WTC11 (cell line): Measurements from ENCODE around the gene ITPR2.

Experiments used
- ATF1 ChIP-seq: sonication (generic); formaldehyde crosslinking; IDR thresholded peaks from 2 replicates; pipeline ENCODE4 v1.8.1; 2023; ENCODE audit warnings: mild to moderate bottlenecking, moderate library complexity, missing genetic modification reagents
- CBFB ChIP-seq: sonication (generic); formaldehyde crosslinking; IDR thresholded peaks from 2 replicates; pipeline ENCODE4 v1.8.1; 2022; ENCODE audit warnings: mild to moderate bottlenecking, low read depth, missing genetic modification reagents
- CTCF ChIP-seq: fragments of 200-600 bp; IDR thresholded peaks from 2 replicates; pipeline ENCODE4 v1.8.0; 2022; ENCODE audit warnings: antibody characterized with exemption
- E2F1 ChIP-seq: sonication (generic); formaldehyde crosslinking; IDR thresholded peaks from 2 replicates; pipeline ENCODE4 v1.8.0; 2022; ENCODE audit warnings: mild to moderate bottlenecking, missing genetic modification reagents
- E2F5 ChIP-seq: sonication (generic); formaldehyde crosslinking; IDR thresholded peaks from 2 replicates; pipeline ENCODE4 v1.8.1; 2022; ENCODE audit warnings: mild to moderate bottlenecking, moderate library complexity, missing genetic modification reagents
- ESRRA ChIP-seq: sonication (generic); formaldehyde crosslinking; IDR thresholded peaks from 2 replicates; pipeline ENCODE4 v1.8.1; 2022; ENCODE audit warnings: mild to moderate bottlenecking, missing genetic modification reagents, borderline replicate concordance
- JUN ChIP-seq: sonication (generic); formaldehyde crosslinking; IDR thresholded peaks from 2 replicates; pipeline ENCODE4 v1.8.0; 2023; ENCODE audit warnings: mild to moderate bottlenecking, missing genetic modification reagents
- PREB ChIP-seq: sonication (generic); formaldehyde crosslinking; IDR thresholded peaks from 2 replicates; pipeline ENCODE4 v1.8.1; 2022; ENCODE audit warnings: mild to moderate bottlenecking, missing genetic modification reagents, moderate library complexity, borderline replicate concordance
- TEAD1 ChIP-seq: sonication (generic); formaldehyde crosslinking; IDR thresholded peaks from 2 replicates; pipeline ENCODE4 v1.8.0; 2022; ENCODE audit warnings: mild to moderate bottlenecking, missing genetic modification reagents
- ZBTB21 ChIP-seq: sonication (generic); formaldehyde crosslinking; IDR thresholded peaks from 2 replicates; pipeline ENCODE4 v1.8.1; 2023; ENCODE audit warnings: mild to moderate bottlenecking, missing genetic modification reagents, borderline replicate concordance
- ZNF396 ChIP-seq: fragments of 250-450 bp; sonication (Bioruptor Pico); IDR thresholded peaks from 2 replicates; pipeline ENCODE4 v1.8.0; 2021; ENCODE audit warnings: mild to moderate bottlenecking, moderate library complexity, borderline replicate concordance
- ZNF425 ChIP-seq: fragments of 250-450 bp; sonication (Bioruptor Pico); conservative IDR thresholded peaks from 2 replicates; pipeline ENCODE4 v1.9.0; 2021; ENCODE audit warnings: mild to moderate bottlenecking

GRCh38 chr12:26346736-26347135 is 486.3 kb downstream of the ITPR2 start:
- TF ChIP-seq CTCF, result no peak
- no peak for TF ChIP-seq JUN (CRISPR knock-in tag)
- TF ChIP-seq ESRRA (CRISPR knock-in tag), result no peak
- no peak for TF ChIP-seq TEAD1 (CRISPR knock-in tag)
- no peak for TF ChIP-seq E2F5 (CRISPR knock-in tag)
- TF ChIP-seq PREB (CRISPR knock-in tag), result no peak
- TF ChIP-seq ZBTB21 (CRISPR knock-in tag), result no peak
- TF ChIP-seq ZNF425 (CRISPR knock-in tag), result no peak
- no peak for TF ChIP-seq CBFB (CRISPR knock-in tag)
- no peak for TF ChIP-seq ATF1 (CRISPR knock-in tag)
- TF ChIP-seq E2F1 (CRISPR knock-in tag), result no peak
- no peak for TF ChIP-seq ZNF396 (CRISPR knock-in tag)
